ENCODE results near the gene RSPH1. TPM values are rescaled to one million over a fixed set of nuclear protein-coding genes. Genes with fewer than 3 reads are reported as not detected.

The RSPH1 gene
- total RNA-seq, 2 donors from 2014 or later = 0.25 TPM; not detected in 1

GRCh38 chr21:42525676-42526378, 29.8 kb upstream of the RSPH1 start:
- Mint-ChIP-seq H3K9me3 (no peaks in the 10 kb centered on the region), H3K4me1 (ENCODE audit: low read depth in 2 of 2) (peaks cover 45 to 56% of the 10 kb centered on the region in 2 donors), H3K27ac (peak overlapping the region; percentile 64 to 77), H3K4me3 (no peak overlapping the region), H3K36me3 (peaks cover 8% of the 10 kb centered on the region), H3K27me3 (no peaks in the 10 kb centered on the region)
- DNase-seq (ENCODE audit: low spot score) = no peak
- no peak for ATAC-seq

GRCh38 chr21:42525029-42525581, 29.1 kb upstream of the RSPH1 start:
- DNase-seq (ENCODE audit: low spot score) (no peak), ATAC-seq (no peak)
- Mint-ChIP-seq H3K36me3 (peaks cover 8% of the 10 kb centered on the region), H3K27me3 (no peaks in the 10 kb centered on the region), H3K9me3 (no peaks in the 10 kb centered on the region), H3K27ac (peak overlapping the region; percentile 46 to 77), H3K4me1 (ENCODE audit: low read depth in 2 of 2) (peaks cover 42 to 50% of the 10 kb centered on the region in 2 donors), H3K4me3 (peak overlapping the region; percentile 76)

GRCh38 chr21:42524341-42525028, 28.5 kb upstream of the RSPH1 start:
- Mint-ChIP-seq H3K9me3 (no peaks in the 10 kb centered on the region), H3K36me3 (peaks cover 8% of the 10 kb centered on the region), H3K27me3 (no peaks in the 10 kb centered on the region), H3K4me1 (ENCODE audit: low read depth in 2 of 2) (peaks cover 35 to 43% of the 10 kb centered on the region in 2 donors), H3K27ac (peak overlapping the region; percentile 46 to 77), H3K4me3 (peak overlapping the region; percentile 76)
- DNase-seq (ENCODE audit: low spot score) (no peak), ATAC-seq (peak; percentile 45 to 53)

GRCh38 chr21:42523941-42524340, 27.9 kb upstream of the RSPH1 start:
- H3K36me3 Mint-ChIP-seq = peaks cover 8% of the 10 kb centered on the region
- no peak overlapping the region for H3K4me3 Mint-ChIP-seq
- H3K27me3 Mint-ChIP-seq = no peaks in the 10 kb centered on the region
- H3K27ac Mint-ChIP-seq = peak overlapping the region in 1 of 2 donors; percentile 77
- ATAC-seq = no peak
- H3K4me1 Mint-ChIP-seq (ENCODE audit: low read depth in 2 of 2) = peaks cover 34 to 43% of the 10 kb centered on the region in 2 donors
- no peak for DNase-seq (ENCODE audit: low spot score)
- no peaks in the 10 kb centered on the region for H3K9me3 Mint-ChIP-seq

GRCh38 chr21:42523211-42523610, 27.2 kb upstream of the RSPH1 start:
- ATAC-seq (no peak), DNase-seq (ENCODE audit: low spot score) (no peak)
- H3K36me3 Mint-ChIP-seq = peaks cover 8% of the 10 kb centered on the region
- H3K9me3 Mint-ChIP-seq = no peaks in the 10 kb centered on the region
- no peaks in the 10 kb centered on the region for H3K27me3 Mint-ChIP-seq
- no peak overlapping the region for H3K4me3 Mint-ChIP-seq
- H3K27ac Mint-ChIP-seq = no peak overlapping the region
- peaks cover 33 to 40% of the 10 kb centered on the region in 2 donors for H3K4me1 Mint-ChIP-seq (ENCODE audit: low read depth in 2 of 2)

- ATAC-seq (no peak), DNase-seq (ENCODE audit: low spot score) (no peak)
- Mint-ChIP-seq H3K36me3 (peaks cover 8% of the 10 kb centered on the region), H3K27me3 (no peaks in the 10 kb centered on the region), H3K4me3 (no peak overlapping the region), H3K9me3 (no peaks in the 10 kb centered on the region), H3K4me1 (ENCODE audit: low read depth in 2 of 2) (peaks cover 32 to 36% of the 10 kb centered on the region in 2 donors), H3K27ac (no peak overlapping the region)
Measured at GRCh38 chr21:42522771-42523170, 26.7 kb upstream of the RSPH1 start.

GRCh38 chr21:42522271-42522670, 26.2 kb upstream of the RSPH1 start:
- no peak overlapping the region for H3K4me3 Mint-ChIP-seq
- peaks cover 8% of the 10 kb centered on the region for H3K36me3 Mint-ChIP-seq
- no peaks in the 10 kb centered on the region for H3K9me3 Mint-ChIP-seq
- ATAC-seq (no peak), DNase-seq (ENCODE audit: low spot score) (no peak)
- H3K27ac Mint-ChIP-seq = no peak overlapping the region
- no peaks in the 10 kb centered on the region for H3K27me3 Mint-ChIP-seq
- peaks cover 29 to 33% of the 10 kb centered on the region in 2 donors for H3K4me1 Mint-ChIP-seq (ENCODE audit: low read depth in 2 of 2)

GRCh38 chr21:42521805-42522204, 25.8 kb upstream of the RSPH1 start:
- H3K27me3 Mint-ChIP-seq = no peaks in the 10 kb centered on the region
- H3K27ac Mint-ChIP-seq = no peak overlapping the region
- DNase-seq (ENCODE audit: low spot score) (no peak), ATAC-seq (no peak)
- no peaks in the 10 kb centered on the region for H3K9me3 Mint-ChIP-seq
- peaks cover 30 to 33% of the 10 kb centered on the region in 2 donors for H3K4me1 Mint-ChIP-seq (ENCODE audit: low read depth in 2 of 2)
- H3K4me3 Mint-ChIP-seq = no peak overlapping the region
- H3K36me3 Mint-ChIP-seq = peaks cover 8% of the 10 kb centered on the region

- H3K27me3 Mint-ChIP-seq = no peaks in the 10 kb centered on the region
- H3K36me3 Mint-ChIP-seq = peaks cover 8% of the 10 kb centered on the region
- no peak for DNase-seq (ENCODE audit: low spot score)
- H3K9me3 Mint-ChIP-seq = no peaks in the 10 kb centered on the region
- ATAC-seq = no peak
- peaks cover 27 to 34% of the 10 kb centered on the region in 2 donors for H3K4me1 Mint-ChIP-seq (ENCODE audit: low read depth in 2 of 2)
- H3K4me3 Mint-ChIP-seq = no peak overlapping the region
- H3K27ac Mint-ChIP-seq = no peak overlapping the region
Measured at GRCh38 chr21:42521384-42521783, 25.4 kb upstream of the RSPH1 start.

GRCh38 chr21:42520628-42521253, 24.7 kb upstream of the RSPH1 start:
- Mint-ChIP-seq H3K27me3 (no peaks in the 10 kb centered on the region), H3K27ac (no peak overlapping the region), H3K4me1 (ENCODE audit: low read depth in 2 of 2) (peaks cover 27 to 28% of the 10 kb centered on the region in 2 donors), H3K4me3 (no peak overlapping the region), H3K9me3 (no peaks in the 10 kb centered on the region), H3K36me3 (peaks cover 8% of the 10 kb centered on the region)
- no peak for DNase-seq (ENCODE audit: low spot score)
- no peak for ATAC-seq

- H3K27me3 Mint-ChIP-seq = no peaks in the 10 kb centered on the region
- no peak for ATAC-seq
- H3K4me3 Mint-ChIP-seq = no peak overlapping the region
- no peak overlapping the region for H3K27ac Mint-ChIP-seq
- DNase-seq (ENCODE audit: low spot score) = no peak
- H3K36me3 Mint-ChIP-seq = peaks cover 4% of the 10 kb centered on the region
- no peaks in the 10 kb centered on the region for H3K9me3 Mint-ChIP-seq
- H3K4me1 Mint-ChIP-seq (ENCODE audit: low read depth in 2 of 2) = peaks cover 14 to 19% of the 10 kb centered on the region in 2 donors
Measured at GRCh38 chr21:42518626-42519025, 22.6 kb upstream of the RSPH1 start.

- Mint-ChIP-seq H3K27ac (no peak overlapping the region), H3K4me3 (no peak overlapping the region), H3K9me3 (no peaks in the 10 kb centered on the region), H3K36me3 (peaks cover 4% of the 10 kb centered on the region), H3K27me3 (no peaks in the 10 kb centered on the region), H3K4me1 (ENCODE audit: low read depth in 2 of 2) (peaks cover 14 to 19% of the 10 kb centered on the region in 2 donors)
- no peak for ATAC-seq
- no peak for DNase-seq (ENCODE audit: low spot score)
Measured at GRCh38 chr21:42518215-42518614, 22.2 kb upstream of the RSPH1 start.

GRCh38 chr21:42515708-42516502, 19.9 kb upstream of the RSPH1 start:
- Mint-ChIP-seq H3K4me1 (ENCODE audit: low read depth in 2 of 2) (peaks cover 17 to 24% of the 10 kb centered on the region in 2 donors), H3K27ac (no peak overlapping the region), H3K27me3 (peaks cover 0 to 3% of the 10 kb centered on the region in 2 donors), H3K4me3 (peak overlapping the region; percentile 80), H3K9me3 (no peaks in the 10 kb centered on the region), H3K36me3 (no peaks in the 10 kb centered on the region)
- no peak for DNase-seq (ENCODE audit: low spot score)
- no peak for ATAC-seq
